ENCODE data around the gene HERC2.
"Not testable (repeated sequence)": the region's sequence is repeated elsewhere in the genome, so short reads cannot be mapped to it uniquely, and the experiment has no call there.

Gene HERC2

DNA sequence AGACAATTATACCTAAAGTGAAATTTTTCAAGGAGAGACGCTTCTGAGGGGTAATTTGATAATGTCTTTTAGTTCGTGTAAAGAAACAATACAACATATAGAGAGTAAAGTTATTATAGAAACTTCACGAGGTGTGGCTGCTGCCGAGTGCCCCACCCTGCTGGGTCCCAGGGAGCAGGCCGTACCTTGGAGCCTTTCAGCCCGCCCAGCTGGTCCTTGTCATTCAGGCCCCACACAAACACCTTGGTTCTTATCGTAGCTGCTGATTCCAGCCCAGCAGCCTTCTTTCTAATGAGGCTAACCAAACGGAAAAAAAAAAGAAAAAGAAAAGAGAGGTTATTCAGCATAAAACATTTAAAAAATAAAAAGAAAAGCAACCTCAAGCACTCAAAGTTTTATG, 139.8 kb downstream of the HERC2 start:
- no peak for DNase-seq (ENCODE audit: low spot score)

- no peak for DNase-seq (ENCODE audit: low spot score)
Observed at GRCh38 chr15:28181366-28181765, 140.6 kb downstream of the HERC2 start.

DNA sequence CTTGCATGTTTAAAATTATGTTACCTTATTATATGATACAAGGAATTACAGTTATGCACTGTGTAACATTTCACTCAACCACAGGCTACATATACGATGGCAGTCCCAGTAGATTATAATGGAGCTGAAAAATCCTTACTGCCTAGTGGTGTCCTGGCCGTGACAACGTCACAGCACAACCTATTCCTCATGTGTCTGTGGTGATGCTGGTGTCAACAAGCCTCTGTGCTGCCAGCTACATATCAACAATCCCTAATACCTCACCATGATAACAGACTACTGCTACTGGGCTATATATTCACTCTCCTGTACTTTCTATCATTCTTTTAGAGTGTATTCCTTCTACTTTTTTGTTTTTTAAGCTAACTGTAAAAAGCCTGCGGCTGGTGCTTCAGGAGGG, 142.7 kb downstream of the HERC2 start:
- DNase-seq (ENCODE audit: low spot score) = no peak

DNA sequence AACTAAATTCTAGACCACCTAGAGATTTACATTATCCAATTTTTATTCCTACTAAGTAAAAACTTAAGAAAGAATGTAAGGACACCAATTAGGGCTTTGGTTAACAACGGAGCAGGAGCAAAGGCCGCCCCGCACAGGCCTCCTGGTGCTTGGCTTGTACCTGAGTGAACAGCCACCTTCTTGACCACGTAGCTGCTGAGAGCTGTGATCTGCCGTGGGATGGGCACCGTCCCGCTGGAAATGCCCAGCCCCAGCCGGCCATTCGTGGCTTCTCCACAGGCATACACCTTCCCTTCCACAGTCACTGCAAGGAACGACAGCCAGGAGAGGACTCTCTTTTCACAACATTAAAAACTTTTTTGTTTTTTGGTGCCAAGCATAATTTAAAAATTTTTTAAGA, 143.3 kb downstream of the HERC2 start:
- DNase-seq (ENCODE audit: low spot score) = no peak

DNA sequence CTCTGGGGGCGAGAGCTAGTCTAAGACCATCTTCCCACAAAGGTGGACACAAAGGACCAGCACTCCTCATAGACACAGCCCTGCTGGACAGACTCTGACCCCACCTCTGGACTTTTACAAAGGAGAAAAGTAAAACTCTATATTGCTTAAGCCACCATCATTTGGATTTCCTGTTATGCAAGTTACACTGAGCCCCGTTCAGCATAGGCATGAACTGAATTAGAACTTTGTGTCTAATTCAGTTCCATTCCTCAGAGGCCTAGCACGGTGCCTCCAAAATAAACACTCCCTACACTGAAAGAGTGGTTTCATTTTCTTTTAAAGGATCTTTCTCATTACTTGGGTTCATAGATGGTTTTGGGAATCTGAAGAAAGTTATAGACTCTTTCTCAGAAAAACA, 143.7 kb downstream of the HERC2 start:
- no peak for DNase-seq (ENCODE audit: low spot score)

GRCh38 chr15:28169366-28169765, 152.6 kb downstream of the HERC2 start:
- DNase-seq (ENCODE audit: low spot score) = no peak

DNA sequence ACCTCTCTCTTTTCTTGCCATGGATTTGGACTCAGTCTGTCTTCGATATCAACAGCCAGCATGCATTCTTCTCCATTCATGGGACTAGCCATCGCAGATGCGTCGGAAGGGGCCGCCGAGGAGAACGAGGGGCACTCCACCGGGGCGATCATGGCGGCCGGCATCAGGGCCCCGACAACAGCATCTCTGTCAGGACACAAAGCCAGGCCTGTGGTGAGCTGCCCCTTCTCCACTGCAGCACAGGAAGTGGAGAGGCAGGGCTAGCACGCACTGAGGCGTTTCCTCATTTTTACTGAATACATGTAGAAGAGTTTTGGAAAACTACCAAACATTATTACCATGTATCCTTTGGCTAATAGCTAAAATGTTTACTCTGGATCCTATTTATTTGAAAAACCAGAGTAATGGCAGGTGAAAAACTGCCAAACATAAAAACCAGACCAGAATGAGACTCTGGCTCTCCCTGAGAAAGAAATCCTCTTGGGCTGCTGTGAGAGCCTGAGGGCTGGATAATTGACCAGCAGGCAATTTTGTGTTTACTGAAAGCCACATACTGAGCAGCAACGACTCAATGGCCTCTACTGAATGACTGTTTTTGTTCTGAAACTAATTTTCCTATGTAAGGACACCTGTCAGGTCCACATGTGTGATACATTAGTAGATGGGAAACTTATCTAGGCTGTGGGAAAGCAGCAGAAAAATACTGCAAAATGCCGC, 153.4 kb downstream of the HERC2 start:
- peak; percentile 28 for DNase-seq (ENCODE audit: low spot score)

DNA sequence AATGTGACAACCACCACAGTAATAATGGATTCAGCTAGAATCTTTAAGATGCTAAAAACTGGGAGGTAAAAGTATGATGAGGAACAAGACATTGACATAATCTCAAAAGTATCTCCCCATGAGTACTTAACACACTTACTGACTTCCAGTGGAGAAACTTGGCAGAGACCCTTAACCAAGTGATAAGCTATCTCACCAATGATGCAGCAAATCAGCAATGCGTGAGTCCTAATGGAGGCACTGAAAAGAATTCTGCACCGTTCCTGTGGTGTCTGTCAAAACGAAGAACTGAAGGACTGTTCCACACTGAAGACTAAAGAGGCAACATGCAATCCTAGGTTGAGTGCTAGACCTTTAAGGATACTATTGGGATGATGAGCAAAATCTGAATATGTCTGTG, 154.9 kb downstream of the HERC2 start:
- no peak for DNase-seq (ENCODE audit: low spot score)

- DNase-seq (ENCODE audit: low spot score) = no peak
Observed at GRCh38 chr15:28165791-28166190, 156.2 kb downstream of the HERC2 start.

DNA sequence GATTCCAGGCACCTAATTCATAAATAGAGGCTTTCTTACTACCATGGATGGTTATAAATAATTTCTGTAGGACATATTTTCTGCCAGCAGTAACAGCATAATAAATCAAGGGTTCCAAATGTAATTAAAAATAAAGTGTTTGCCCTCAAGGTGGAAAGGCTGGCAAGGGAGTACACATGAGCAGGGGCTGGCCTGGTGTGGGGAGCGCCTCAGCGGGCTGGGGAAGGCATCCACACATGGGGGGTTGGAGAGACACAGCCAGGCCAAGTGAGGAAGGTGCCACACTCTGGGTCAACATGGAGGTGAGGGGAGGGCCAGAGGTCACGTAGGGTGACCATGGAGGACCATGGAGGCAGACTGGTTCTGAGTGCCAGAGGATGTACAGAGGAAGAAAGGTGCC, 157.1 kb downstream of the HERC2 start:
- no peak for DNase-seq (ENCODE audit: low spot score)

GRCh38 chr15:28154283-28154682, 167.7 kb downstream of the HERC2 start:
- no peak for DNase-seq (ENCODE audit: low spot score)

GRCh38 chr15:28153492-28154119, 168.4 kb downstream of the HERC2 start:
- no peak for DNase-seq (ENCODE audit: low spot score)

DNA sequence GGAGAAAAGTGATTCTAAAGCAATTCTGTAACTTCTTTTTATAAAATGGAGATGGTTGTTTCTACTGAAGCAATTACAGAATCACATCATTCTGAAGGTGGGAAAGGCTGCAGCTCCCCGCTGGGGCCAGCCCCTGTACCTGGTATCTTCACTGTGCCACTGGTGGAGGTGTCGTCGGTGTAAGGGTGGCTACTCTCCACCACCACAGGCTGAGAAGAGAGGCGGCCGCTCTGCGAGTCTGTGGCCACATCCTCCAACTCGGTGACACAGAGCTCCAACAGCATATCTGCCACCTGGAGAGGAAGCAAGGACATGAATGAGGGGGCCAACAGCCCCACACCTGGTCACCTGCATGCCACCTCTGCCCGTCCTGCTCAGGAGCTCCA, 169.4 kb downstream of the HERC2 start:
- DNase-seq (ENCODE audit: low spot score) = not testable (repeated sequence)

- not testable (repeated sequence) for DNase-seq (ENCODE audit: low spot score)
Observed at GRCh38 chr15:28151864-28152537, 170.0 kb downstream of the HERC2 start.

GRCh38 chr15:28147801-28148200, 174.2 kb downstream of the HERC2 start:
- DNase-seq (ENCODE audit: low spot score) = no peak

- not testable (repeated sequence) for DNase-seq (ENCODE audit: low spot score)
Observed at GRCh38 chr15:28145419-28145818, 176.6 kb downstream of the HERC2 start.

DNA sequence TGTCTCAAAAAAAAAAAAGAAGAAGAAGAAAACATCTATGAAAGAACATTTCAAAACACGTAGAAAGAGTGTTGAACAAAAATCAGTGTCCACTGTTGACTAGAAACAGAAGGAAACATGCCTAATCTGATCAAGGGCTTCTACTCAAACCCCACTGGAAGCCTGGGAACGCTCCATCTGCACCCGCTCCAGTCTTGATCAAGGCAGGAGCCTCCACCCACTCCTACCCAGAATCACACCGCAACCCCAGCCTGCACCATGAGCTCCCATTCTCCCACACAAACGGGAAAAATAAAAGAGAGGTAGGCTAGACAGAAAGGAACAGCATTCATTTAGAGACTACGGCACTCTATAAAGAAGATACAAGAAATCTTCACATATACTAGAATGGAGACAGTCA, 181.9 kb downstream of the HERC2 start:
- peak; percentile 38 for DNase-seq (ENCODE audit: low spot score)

DNA sequence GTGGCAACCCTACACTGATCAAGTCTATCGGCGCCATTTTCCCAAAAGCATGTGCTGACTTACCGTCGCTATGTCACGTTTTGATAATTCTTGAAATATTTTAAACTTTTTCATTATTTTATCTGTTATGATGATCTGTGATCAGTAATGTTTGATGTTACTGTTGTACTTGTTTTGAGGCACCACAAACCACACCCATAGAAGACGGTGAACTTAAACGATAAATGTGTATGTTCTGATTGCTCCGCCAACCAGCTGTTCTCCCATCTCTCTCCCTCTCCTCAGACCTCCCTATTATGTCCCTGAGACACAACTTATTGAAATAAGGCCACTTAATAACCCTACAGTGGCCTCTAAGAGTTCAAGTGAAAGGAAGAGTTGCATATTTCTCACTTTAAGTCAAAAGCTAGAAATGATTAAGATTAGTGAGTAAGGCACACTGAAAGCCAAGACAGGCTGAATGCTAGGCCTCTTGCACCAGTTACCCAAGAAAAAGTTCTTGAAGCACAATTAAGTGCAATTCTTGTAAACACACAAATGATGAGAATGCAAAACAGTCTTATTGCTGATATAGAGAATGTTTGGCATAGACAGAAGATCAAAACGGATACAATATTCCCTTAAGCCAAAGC, 184.5 kb downstream of the HERC2 start:
- DNase-seq (ENCODE audit: low spot score) = not testable (repeated sequence)

GRCh38 chr15:28136236-28136904, 185.6 kb downstream of the HERC2 start:
- not testable (repeated sequence) for DNase-seq (ENCODE audit: low spot score)

DNA sequence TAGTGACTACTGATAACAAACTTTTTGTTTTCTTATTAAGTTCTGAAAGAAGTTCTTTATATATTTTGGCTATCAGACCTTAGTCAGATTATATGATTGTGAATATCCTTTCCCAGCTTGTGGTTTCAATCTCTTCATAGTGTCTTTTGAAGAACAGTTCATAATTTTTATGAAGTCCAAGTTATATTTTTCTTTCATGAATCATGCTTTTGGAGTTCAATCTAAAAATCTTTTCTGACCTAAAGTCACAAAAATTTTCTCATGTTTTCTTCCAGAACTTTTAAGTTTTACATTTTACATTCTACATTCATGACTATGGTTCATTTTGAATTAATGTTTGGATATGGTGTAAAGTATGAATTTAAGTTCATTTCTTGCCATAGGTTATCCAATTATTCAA, 188.7 kb downstream of the HERC2 start:
- no peak for DNase-seq (ENCODE audit: low spot score)

GRCh38 chr15:28132524-28133275, 189.3 kb downstream of the HERC2 start:
- DNase-seq (ENCODE audit: low spot score) = no peak

DNA sequence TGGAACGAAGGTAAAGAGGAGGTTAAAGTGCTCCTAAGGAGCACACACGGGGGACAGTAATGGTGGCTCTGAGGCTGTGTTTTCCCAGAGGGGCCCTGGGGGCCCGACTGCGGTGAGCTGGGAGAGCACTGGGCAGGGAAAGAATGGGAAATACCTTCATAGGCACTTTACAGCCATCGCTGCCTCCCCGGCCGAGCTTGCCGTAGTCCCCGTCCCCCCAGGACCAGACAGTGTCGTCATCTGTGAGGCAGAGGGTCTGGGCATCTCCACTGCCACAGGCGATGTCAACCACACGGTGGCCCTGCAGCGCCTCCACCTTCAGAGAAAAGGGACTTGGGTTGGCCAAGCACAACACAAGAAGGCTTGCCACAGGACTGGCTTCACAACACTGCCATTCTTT, 190.0 kb downstream of the HERC2 start:
- no peak for DNase-seq (ENCODE audit: low spot score)
